B cell (primary cell): ENCODE measurements around the gene SLC39A11.

ENCODE experiments used
- EZH2 ChIP-seq: IDR thresholded peaks from 2 replicates; pipeline ENCODE4 v1.6.1; 2012; ENCODE audit warnings: borderline replicate concordance, low read depth, mild to moderate bottlenecking, moderate library complexity, low read length; ENCODE audit not compliant: insufficient read depth, poor library complexity, severe bottlenecking
- TF ChIP-seq, protein P1 (sequence below): fragments of 200-600 bp; IDR thresholded peaks from one replicate; pipeline ENCODE4 v1.8.0; 2022; ENCODE audit warnings: antibody characterized with exemption, mild to moderate bottlenecking

DNA sequence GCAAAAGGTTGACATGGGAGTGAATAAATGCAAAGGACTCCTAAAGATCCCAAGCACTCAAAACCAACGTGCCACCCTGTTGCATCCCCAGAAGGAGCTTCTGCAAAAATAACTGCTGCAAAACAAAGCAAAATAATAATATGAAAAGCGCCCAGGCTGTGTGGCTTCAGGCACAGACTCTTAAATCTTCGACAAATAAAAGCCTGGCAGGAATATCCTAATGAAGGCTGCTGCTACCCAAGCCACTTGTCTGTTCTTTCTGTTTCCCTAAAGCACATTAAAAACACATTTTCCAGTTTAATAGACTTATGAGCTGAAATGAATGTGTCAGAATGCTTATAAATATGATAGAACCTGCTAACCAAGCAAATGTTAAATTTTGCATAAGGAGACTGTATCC is 154.0 kb downstream of the SLC39A11 start:
- TF ChIP-seq EZH2, result no peak
- TF ChIP-seq, protein P1, sequence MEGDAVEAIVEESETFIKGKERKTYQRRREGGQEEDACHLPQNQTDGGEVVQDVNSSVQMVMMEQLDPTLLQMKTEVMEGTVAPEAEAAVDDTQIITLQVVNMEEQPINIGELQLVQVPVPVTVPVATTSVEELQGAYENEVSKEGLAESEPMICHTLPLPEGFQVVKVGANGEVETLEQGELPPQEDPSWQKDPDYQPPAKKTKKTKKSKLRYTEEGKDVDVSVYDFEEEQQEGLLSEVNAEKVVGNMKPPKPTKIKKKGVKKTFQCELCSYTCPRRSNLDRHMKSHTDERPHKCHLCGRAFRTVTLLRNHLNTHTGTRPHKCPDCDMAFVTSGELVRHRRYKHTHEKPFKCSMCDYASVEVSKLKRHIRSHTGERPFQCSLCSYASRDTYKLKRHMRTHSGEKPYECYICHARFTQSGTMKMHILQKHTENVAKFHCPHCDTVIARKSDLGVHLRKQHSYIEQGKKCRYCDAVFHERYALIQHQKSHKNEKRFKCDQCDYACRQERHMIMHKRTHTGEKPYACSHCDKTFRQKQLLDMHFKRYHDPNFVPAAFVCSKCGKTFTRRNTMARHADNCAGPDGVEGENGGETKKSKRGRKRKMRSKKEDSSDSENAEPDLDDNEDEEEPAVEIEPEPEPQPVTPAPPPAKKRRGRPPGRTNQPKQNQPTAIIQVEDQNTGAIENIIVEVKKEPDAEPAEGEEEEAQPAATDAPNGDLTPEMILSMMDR, result no peak
